H1 (cell line): Measurements from ENCODE around the gene PPP6R1. TPM values are rescaled to one million over a fixed set of nuclear protein-coding genes. Genes with fewer than 3 reads are reported as not detected.

Source experiments
- TBP ChIP-seq: IDR thresholded peaks from 2 replicates; pipeline ENCODE4 v1.6.1; 2011; ENCODE audit warnings: low read depth, low read length, improper control_type of control experiment
- polyA plus RNA-seq, 7 experiments: library from polyadenylated mRNA; depleted of rRNA in 3 of 7; stranded (reverse) in 5 of 7; unstranded in 2 of 7; fragments of >200 nt in 5 of 7; fragments of 200-250 nt in 2 of 7; gene quantifications; 1 replicate in 5 of 7; 2 replicates in 1 of 7; 4 replicates in 1 of 7; pipeline versions ENCODE4 v1.2.1 to v1.2.3, GENCODE V29; 2011 to 2013; ENCODE audit warnings: missing spikeins in 2 of 7, mixed read lengths in 2 of 7
- total RNA-seq: library from RNA; stranded (reverse); fragmentation: NEBNext Ultra II Directional; extraction: Animal tissue kit (Norgen Biotek cat#: 25700); gene quantifications from 2 replicates; pipeline ENCODE4 v1.2.1, GENCODE V29; 2021
- TF ChIP-seq, protein P1 (sequence below): fragments of 300-600 bp; sonication (generic); IDR thresholded peaks from 2 replicates; pipeline ENCODE4 v1.7.1; 2012; ENCODE audit warnings: low read length, moderate library complexity, mild to moderate bottlenecking, inconsistent platforms; ENCODE audit not compliant: insufficient replicate concordance

PPP6R1 gene
- total and polyA plus RNA-seq, 2 of the 8 experiments (the other 6 are each of a cell fraction or from before 2014, with no cell fraction given), result 36.4 to 74.4 TPM

DNA sequence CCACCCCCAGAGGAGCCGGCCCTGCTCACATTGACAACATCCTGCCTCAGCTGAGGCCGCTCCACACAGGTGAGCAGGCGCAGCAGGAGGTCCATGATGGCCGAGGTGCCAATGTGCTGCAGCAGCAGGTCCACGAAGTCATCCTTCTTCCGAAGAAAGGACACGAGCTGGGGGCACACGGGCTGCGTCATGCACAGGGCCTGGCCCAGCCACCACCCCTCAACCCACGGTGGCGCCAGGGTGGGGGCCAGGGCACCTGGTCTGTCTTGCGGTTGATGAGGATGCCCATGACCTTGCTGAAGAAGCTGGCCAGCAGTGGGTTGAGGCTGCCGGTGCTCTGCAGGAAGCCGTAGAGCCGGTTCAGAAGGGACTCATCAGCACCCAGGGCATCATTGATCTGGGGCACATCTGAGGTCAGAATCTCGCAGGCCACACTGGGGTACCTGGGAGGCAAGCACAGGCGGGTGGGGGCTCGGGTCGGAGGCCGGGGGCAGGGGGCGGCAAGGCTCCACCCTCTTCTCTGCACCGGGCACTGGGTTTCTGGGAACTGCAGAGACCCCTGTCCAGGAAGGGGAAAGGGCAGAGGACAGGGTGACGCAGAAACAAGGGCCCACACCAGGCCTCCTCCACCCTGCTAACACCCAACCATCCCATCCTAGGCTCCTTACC is 13.4 kb downstream of the PPP6R1 start (continued):
- TF ChIP-seq, protein P1, sequence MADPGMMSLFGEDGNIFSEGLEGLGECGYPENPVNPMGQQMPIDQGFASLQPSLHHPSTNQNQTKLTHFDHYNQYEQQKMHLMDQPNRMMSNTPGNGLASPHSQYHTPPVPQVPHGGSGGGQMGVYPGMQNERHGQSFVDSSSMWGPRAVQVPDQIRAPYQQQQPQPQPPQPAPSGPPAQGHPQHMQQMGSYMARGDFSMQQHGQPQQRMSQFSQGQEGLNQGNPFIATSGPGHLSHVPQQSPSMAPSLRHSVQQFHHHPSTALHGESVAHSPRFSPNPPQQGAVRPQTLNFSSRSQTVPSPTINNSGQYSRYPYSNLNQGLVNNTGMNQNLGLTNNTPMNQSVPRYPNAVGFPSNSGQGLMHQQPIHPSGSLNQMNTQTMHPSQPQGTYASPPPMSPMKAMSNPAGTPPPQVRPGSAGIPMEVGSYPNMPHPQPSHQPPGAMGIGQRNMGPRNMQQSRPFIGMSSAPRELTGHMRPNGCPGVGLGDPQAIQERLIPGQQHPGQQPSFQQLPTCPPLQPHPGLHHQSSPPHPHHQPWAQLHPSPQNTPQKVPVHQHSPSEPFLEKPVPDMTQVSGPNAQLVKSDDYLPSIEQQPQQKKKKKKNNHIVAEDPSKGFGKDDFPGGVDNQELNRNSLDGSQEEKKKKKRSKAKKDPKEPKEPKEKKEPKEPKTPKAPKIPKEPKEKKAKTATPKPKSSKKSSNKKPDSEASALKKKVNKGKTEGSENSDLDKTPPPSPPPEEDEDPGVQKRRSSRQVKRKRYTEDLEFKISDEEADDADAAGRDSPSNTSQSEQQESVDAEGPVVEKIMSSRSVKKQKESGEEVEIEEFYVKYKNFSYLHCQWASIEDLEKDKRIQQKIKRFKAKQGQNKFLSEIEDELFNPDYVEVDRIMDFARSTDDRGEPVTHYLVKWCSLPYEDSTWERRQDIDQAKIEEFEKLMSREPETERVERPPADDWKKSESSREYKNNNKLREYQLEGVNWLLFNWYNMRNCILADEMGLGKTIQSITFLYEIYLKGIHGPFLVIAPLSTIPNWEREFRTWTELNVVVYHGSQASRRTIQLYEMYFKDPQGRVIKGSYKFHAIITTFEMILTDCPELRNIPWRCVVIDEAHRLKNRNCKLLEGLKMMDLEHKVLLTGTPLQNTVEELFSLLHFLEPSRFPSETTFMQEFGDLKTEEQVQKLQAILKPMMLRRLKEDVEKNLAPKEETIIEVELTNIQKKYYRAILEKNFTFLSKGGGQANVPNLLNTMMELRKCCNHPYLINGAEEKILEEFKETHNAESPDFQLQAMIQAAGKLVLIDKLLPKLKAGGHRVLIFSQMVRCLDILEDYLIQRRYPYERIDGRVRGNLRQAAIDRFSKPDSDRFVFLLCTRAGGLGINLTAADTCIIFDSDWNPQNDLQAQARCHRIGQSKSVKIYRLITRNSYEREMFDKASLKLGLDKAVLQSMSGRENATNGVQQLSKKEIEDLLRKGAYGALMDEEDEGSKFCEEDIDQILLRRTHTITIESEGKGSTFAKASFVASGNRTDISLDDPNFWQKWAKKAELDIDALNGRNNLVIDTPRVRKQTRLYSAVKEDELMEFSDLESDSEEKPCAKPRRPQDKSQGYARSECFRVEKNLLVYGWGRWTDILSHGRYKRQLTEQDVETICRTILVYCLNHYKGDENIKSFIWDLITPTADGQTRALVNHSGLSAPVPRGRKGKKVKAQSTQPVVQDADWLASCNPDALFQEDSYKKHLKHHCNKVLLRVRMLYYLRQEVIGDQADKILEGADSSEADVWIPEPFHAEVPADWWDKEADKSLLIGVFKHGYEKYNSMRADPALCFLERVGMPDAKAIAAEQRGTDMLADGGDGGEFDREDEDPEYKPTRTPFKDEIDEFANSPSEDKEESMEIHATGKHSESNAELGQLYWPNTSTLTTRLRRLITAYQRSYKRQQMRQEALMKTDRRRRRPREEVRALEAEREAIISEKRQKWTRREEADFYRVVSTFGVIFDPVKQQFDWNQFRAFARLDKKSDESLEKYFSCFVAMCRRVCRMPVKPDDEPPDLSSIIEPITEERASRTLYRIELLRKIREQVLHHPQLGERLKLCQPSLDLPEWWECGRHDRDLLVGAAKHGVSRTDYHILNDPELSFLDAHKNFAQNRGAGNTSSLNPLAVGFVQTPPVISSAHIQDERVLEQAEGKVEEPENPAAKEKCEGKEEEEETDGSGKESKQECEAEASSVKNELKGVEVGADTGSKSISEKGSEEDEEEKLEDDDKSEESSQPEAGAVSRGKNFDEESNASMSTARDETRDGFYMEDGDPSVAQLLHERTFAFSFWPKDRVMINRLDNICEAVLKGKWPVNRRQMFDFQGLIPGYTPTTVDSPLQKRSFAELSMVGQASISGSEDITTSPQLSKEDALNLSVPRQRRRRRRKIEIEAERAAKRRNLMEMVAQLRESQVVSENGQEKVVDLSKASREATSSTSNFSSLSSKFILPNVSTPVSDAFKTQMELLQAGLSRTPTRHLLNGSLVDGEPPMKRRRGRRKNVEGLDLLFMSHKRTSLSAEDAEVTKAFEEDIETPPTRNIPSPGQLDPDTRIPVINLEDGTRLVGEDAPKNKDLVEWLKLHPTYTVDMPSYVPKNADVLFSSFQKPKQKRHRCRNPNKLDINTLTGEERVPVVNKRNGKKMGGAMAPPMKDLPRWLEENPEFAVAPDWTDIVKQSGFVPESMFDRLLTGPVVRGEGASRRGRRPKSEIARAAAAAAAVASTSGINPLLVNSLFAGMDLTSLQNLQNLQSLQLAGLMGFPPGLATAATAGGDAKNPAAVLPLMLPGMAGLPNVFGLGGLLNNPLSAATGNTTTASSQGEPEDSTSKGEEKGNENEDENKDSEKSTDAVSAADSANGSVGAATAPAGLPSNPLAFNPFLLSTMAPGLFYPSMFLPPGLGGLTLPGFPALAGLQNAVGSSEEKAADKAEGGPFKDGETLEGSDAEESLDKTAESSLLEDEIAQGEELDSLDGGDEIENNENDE, result no peak
- TF ChIP-seq TBP, result no peak
